HCT116 (cell line): ENCODE measurements around the gene SLC47A1. TPM values are rescaled to one million over a fixed set of nuclear protein-coding genes. Genes with fewer than 3 reads are reported as not detected.

Experiments
- ATAC-seq: fragments of 200-7000 bp; cut with Tn5 transposase; 2 replicates; pipeline ENCODE4 v1.9.1; 2020; ENCODE audit warnings: mild to moderate bottlenecking, moderate library complexity
- BruUV-seq: library from RNA; stranded (reverse); fragments of 400-500 nt; replicated peaks from 2 replicates; lab custom pipeline; 2021; lab: Mats Ljungman, UMichigan
- CTCF ChIA-PET: fragments of 300-600 bp; sonication (Branson Sonifier 250); formaldehyde crosslinking; loops from one replicate; lab custom pipeline; 2021; ENCODE audit warnings: antibody characterized with exemption; lab: Charles Lee
- POLR2A ChIA-PET: fragments of 300-600, 350-600 bp; sonication (Branson Sonifier 250); formaldehyde crosslinking; loops from one replicate; lab custom pipeline; 2021; ENCODE audit warnings: antibody characterized with exemption; lab: Charles Lee
- RAD21 ChIA-PET, 2 experiments: fragments of 300-600 bp; sonication (Branson Sonifier 250); formaldehyde crosslinking; loops; one replicate each; lab custom pipeline; 2023; ENCODE audit warnings: low total read pairs in 2 of 2; ENCODE audit not compliant: uncharacterized antibody in 2 of 2, unreplicated experiment in 2 of 2, low non-redundant PET in 1 of 2; lab: Charles Lee
- DNase-seq: peaks from one replicate; pipeline ENCODE4 v3.0.0-alpha.2; 2010; ENCODE audit warnings: low read depth, low spot score
- H2AFZ ChIP-seq: fragments of 200-600 bp; shearing (Covaris generic), sonication (generic); 2 replicates; pipeline ENCODE4 v1.6.1; 2017; ENCODE audit warnings: low read depth, mixed run types, mixed read lengths, antibody characterized with exemption, low read length; ENCODE audit not compliant: poor library complexity, severe bottlenecking
- H3K27ac ChIP-seq: 2 replicates; pipeline ENCODE4 v1.5.1; 2012; ENCODE audit warnings: low read depth, low read length
- H3K27me3 ChIP-seq: fragments of 200-600 bp; sonication (generic); 2 replicates; pipeline ENCODE4 v1.6.1; 2016; ENCODE audit warnings: mixed run types, low read length, mixed read lengths; ENCODE audit not compliant: insufficient read depth
- H3K36me3 ChIP-seq, 2 experiments: fragments of 200-500 bp in 1 of 2; fragments of 200-600 bp in 1 of 2; sonication (Bioruptor generic) in 1 of 2; sonication (generic) in 1 of 2; 2 replicates each; pipeline versions ENCODE4 v1.5.1 to v1.6.1; 2014 to 2016; ENCODE audit warnings: low read length in 2 of 2, inconsistent platforms in 1 of 2, mixed read lengths in 1 of 2, mixed run types in 1 of 2; ENCODE audit not compliant: insufficient read depth in 2 of 2, control insufficient read depth in 1 of 2
- H3K4me1 ChIP-seq, 2 experiments: fragments of 200-600 bp in 1 of 2; sonication (generic) in 1 of 2; 2 replicates each; pipeline versions ENCODE4 v1.5.1 to v1.6.1; 2012 to 2017; ENCODE audit warnings: low read length in 2 of 2, inconsistent platforms in 1 of 2, mild to moderate bottlenecking in 1 of 2, mixed read lengths in 1 of 2, mixed run types in 1 of 2, moderate library complexity in 1 of 2; ENCODE audit not compliant: insufficient read depth in 2 of 2, control insufficient read depth in 1 of 2
- H3K4me2 ChIP-seq: fragments of 200-600 bp; sonication (generic); 2 replicates; pipeline ENCODE4 v1.6.1; 2017; ENCODE audit warnings: mixed run types, low read length, mixed read lengths
- H3K4me3 ChIP-seq, 2 experiments: fragments of 200-600 bp in 1 of 2; sonication (generic) in 1 of 2; replicated peaks in 1 of 2; 2 replicates each; pipeline ENCODE4 v1.5.1; 2011 to 2016; ENCODE audit warnings: low read length in 2 of 2, control low read depth in 1 of 2, low read depth in 1 of 2, mild to moderate bottlenecking in 1 of 2, mixed read lengths in 1 of 2, mixed run types in 1 of 2
- H3K79me2 ChIP-seq: fragments of 200-600 bp; sonication (generic); 2 replicates; pipeline ENCODE4 v1.6.1; 2017; ENCODE audit warnings: mild to moderate bottlenecking, mixed run types, low read length, moderate library complexity, mixed read lengths; ENCODE audit not compliant: insufficient read depth
- H3K9ac ChIP-seq: fragments of 200-600 bp; sonication (generic); 2 replicates; pipeline ENCODE4 v1.6.1; 2016; ENCODE audit warnings: low read length, mixed read lengths
- H3K9me2 ChIP-seq: fragments of 200-600 bp; sonication (generic), shearing (Covaris generic); 2 replicates; pipeline ENCODE4 v1.6.1; 2017; ENCODE audit warnings: mixed run types, mild to moderate bottlenecking, moderate library complexity; ENCODE audit not compliant: insufficient read depth
- H3K9me3 ChIP-seq, 2 experiments: fragments of 200-500 bp in 1 of 2; fragments of 200-600 bp in 1 of 2; sonication (Bioruptor generic) in 1 of 2; sonication (generic) in 1 of 2; 2 replicates each; pipeline ENCODE4 v1.6.1; 2014 to 2017; ENCODE audit warnings: low read length in 2 of 2, mixed read lengths in 2 of 2, inconsistent platforms in 1 of 2, low read depth in 1 of 2, mild to moderate bottlenecking in 1 of 2, mixed run types in 1 of 2, moderate library complexity in 1 of 2; ENCODE audit not compliant: control insufficient read depth in 1 of 2, insufficient read depth in 1 of 2
- H4K20me1 ChIP-seq: fragments of 200-600 bp; sonication (generic), shearing (Covaris generic); 2 replicates; pipeline ENCODE4 v1.6.1; 2017; ENCODE audit warnings: mixed run types, mild to moderate bottlenecking, moderate library complexity; ENCODE audit not compliant: insufficient read depth
- CBX3 ChIP-seq: IDR thresholded peaks from 2 replicates; pipeline ENCODE4 v1.6.1; 2012; ENCODE audit warnings: low read depth
- CEBPB ChIP-seq: IDR thresholded peaks from 2 replicates; pipeline ENCODE4 v1.6.1; 2012; ENCODE audit warnings: low read depth
- ELF1 ChIP-seq: IDR thresholded peaks from 2 replicates; pipeline ENCODE4 v1.6.1; 2012; ENCODE audit warnings: low read depth, borderline replicate concordance
- FOSL1 ChIP-seq: IDR thresholded peaks from 2 replicates; pipeline ENCODE4 v1.6.1; 2012; ENCODE audit warnings: low read depth
- RAD21 ChIP-seq: IDR thresholded peaks from 2 replicates; pipeline ENCODE4 v1.6.1; 2012; ENCODE audit warnings: low read depth, mild to moderate bottlenecking
- SIN3A ChIP-seq: IDR thresholded peaks from 2 replicates; pipeline ENCODE4 v1.6.1; 2012; ENCODE audit warnings: low read depth
- TCF7L2 ChIP-seq: IDR thresholded peaks from 2 replicates; pipeline ENCODE4 v1.7.0; 2011; ENCODE audit warnings: borderline replicate concordance, inconsistent platforms; ENCODE audit not compliant: insufficient read depth, insufficient read length; ENCODE audit errors: extremely low read depth
- YY1 ChIP-seq: IDR thresholded peaks from 2 replicates; pipeline ENCODE4 v1.6.1; 2011; ENCODE audit warnings: low read length, low read depth, moderate library complexity, mild to moderate bottlenecking; ENCODE audit not compliant: insufficient replicate concordance; ENCODE audit errors: extremely low read depth
- ZFX ChIP-seq: fragments of 450-650 bp; IDR thresholded peaks from 2 replicates; pipeline ENCODE4 v1.6.1; 2017
- ZNF274 ChIP-seq: fragments of 200-500 bp; sonication (Bioruptor generic); IDR thresholded peaks from 2 replicates; pipeline ENCODE4 v1.6.1; 2014; ENCODE audit warnings: mild to moderate bottlenecking, low read depth, low read length, inconsistent platforms
- intact Hi-C: fragments of 100-400 bp; cut with micrococcal nuclease; formaldehyde crosslinking; loops from 2 replicates; pipeline ENCODE4 v1.10.0; 2022
- total RNA-seq: library from RNA; stranded (reverse); gene quantifications from one replicate; pipeline ENCODE4 v1.2.1, GENCODE V29; 2021; ENCODE audit not compliant: unreplicated experiment
- TF ChIP-seq, protein P1 (sequence below): IDR thresholded peaks from 2 replicates; pipeline ENCODE4 v1.6.1; 2012; ENCODE audit warnings: low read depth
- TF ChIP-seq, protein P2 (sequence below): IDR thresholded peaks from 2 replicates; pipeline ENCODE4 v1.6.1; 2012
- TF ChIP-seq, protein P3 (sequence below): IDR thresholded peaks from 2 replicates; pipeline ENCODE4 v1.6.1; 2011; ENCODE audit warnings: mild to moderate bottlenecking, low read length, moderate library complexity; ENCODE audit not compliant: insufficient replicate concordance; ENCODE audit errors: extremely low read depth
- TF ChIP-seq, protein P4 (sequence below), 3 experiments: fragments of 200-600 bp in 1 of 3; sonication (generic) in 1 of 3; IDR thresholded peaks in 2 of 3; conservative IDR thresholded peaks in 1 of 3; 2 replicates each; pipeline ENCODE4 v1.5.1; 2012 to 2017; ENCODE audit warnings: low read depth in 2 of 3, low read length in 2 of 3, antibody characterized with exemption in 1 of 3, borderline replicate concordance in 1 of 3, control low read depth in 1 of 3, mild to moderate bottlenecking in 1 of 3, mixed read lengths in 1 of 3, mixed run types in 1 of 3, moderate library complexity in 1 of 3; ENCODE audit not compliant: insufficient read depth in 1 of 3

Gene SLC47A1
- total RNA-seq, 1 experiment from 2014 or later = 0.17 TPM

DNA sequence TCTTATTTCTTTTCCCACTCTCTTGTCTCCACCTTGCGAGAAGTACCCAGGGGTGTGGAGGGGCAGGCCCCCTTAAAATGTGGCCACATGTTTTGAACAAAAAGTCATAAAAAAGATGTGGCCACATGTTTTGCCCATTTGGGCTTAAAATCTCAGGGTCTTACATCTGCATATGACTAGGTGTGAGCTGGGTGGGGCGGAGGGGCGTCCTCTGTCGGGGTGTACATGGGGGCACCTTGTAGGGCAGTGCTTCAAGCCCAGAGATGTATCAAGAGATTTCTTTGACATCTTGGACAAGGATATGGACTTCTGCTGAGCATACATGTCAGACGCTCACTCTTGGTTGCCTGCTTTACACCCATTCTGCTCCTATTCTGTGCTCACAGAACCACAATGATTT is 13.0 kb upstream of the SLC47A1 start (continued):
- TF ChIP-seq, protein P1, sequence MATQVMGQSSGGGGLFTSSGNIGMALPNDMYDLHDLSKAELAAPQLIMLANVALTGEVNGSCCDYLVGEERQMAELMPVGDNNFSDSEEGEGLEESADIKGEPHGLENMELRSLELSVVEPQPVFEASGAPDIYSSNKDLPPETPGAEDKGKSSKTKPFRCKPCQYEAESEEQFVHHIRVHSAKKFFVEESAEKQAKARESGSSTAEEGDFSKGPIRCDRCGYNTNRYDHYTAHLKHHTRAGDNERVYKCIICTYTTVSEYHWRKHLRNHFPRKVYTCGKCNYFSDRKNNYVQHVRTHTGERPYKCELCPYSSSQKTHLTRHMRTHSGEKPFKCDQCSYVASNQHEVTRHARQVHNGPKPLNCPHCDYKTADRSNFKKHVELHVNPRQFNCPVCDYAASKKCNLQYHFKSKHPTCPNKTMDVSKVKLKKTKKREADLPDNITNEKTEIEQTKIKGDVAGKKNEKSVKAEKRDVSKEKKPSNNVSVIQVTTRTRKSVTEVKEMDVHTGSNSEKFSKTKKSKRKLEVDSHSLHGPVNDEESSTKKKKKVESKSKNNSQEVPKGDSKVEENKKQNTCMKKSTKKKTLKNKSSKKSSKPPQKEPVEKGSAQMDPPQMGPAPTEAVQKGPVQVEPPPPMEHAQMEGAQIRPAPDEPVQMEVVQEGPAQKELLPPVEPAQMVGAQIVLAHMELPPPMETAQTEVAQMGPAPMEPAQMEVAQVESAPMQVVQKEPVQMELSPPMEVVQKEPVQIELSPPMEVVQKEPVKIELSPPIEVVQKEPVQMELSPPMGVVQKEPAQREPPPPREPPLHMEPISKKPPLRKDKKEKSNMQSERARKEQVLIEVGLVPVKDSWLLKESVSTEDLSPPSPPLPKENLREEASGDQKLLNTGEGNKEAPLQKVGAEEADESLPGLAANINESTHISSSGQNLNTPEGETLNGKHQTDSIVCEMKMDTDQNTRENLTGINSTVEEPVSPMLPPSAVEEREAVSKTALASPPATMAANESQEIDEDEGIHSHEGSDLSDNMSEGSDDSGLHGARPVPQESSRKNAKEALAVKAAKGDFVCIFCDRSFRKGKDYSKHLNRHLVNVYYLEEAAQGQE = no peak
- TF ChIP-seq RAD21 (no peak), CBX3 (no peak), ZFX (no peak), ELF1 (no peak), CEBPB (no peak)
- TF ChIP-seq, protein P2, sequence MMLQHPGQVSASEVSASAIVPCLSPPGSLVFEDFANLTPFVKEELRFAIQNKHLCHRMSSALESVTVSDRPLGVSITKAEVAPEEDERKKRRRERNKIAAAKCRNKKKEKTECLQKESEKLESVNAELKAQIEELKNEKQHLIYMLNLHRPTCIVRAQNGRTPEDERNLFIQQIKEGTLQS = no peak
- TF ChIP-seq, protein P3, sequence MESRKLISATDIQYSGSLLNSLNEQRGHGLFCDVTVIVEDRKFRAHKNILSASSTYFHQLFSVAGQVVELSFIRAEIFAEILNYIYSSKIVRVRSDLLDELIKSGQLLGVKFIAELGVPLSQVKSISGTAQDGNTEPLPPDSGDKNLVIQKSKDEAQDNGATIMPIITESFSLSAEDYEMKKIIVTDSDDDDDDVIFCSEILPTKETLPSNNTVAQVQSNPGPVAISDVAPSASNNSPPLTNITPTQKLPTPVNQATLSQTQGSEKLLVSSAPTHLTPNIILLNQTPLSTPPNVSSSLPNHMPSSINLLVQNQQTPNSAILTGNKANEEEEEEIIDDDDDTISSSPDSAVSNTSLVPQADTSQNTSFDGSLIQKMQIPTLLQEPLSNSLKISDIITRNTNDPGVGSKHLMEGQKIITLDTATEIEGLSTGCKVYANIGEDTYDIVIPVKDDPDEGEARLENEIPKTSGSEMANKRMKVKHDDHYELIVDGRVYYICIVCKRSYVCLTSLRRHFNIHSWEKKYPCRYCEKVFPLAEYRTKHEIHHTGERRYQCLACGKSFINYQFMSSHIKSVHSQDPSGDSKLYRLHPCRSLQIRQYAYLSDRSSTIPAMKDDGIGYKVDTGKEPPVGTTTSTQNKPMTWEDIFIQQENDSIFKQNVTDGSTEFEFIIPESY = no peak

DNA sequence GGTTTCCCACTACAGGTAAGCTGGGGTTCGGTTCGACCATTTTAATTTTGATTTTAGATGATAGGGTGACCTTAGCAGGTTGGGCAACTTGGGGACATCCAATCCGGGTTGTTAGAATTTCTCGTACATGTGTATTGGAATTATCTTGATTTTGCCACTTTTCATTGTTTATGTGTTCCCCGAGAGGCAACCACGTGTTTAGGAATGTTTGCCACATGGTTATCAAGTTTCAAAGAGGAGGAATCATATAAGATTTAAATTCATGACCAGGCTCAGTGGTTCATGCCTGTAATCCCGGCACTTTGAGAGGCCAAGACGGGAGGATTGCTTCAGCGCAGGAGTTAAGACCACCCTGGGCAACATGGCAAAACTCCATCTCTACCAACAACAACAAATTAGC is 10.0 kb upstream of the SLC47A1 start:
- H3K4me1 ChIP-seq = no peaks in the 10 kb centered on the region
- POLR2A ChIA-PET = no interaction called here
- no peaks in the 10 kb centered on the region for H4K20me1 ChIP-seq
- DNase-seq = no peak
- H3K79me2 ChIP-seq = no peaks in the 10 kb centered on the region
- no peak overlapping the region for H3K4me2 ChIP-seq
- BruUV-seq = no TSS peak
- no peaks in the 10 kb centered on the region for H3K27me3 ChIP-seq
- RAD21 ChIA-PET = no interaction called here
- H3K4me3 ChIP-seq = no peak overlapping the region
- no peak overlapping the region for H3K9ac ChIP-seq
- no peak for ATAC-seq
- H3K27ac ChIP-seq = no peak overlapping the region
- no peaks in the 10 kb centered on the region for H3K9me2 ChIP-seq
- H2AFZ ChIP-seq = no peak overlapping the region
- no peaks in the 10 kb centered on the region for H3K9me3 ChIP-seq
- CTCF ChIA-PET = interaction anchor here (1.2 kb wide), 1 partner anchor 230 kb away, joined by 3 read pairs; no protein-coding TSS in a partner anchor
- intact Hi-C loops = no loop called here
- no peaks in the 10 kb centered on the region for H3K36me3 ChIP-seq
- no peak for TF ChIP-seq TCF7L2
- TF ChIP-seq RAD21 = no peak
- no peak for TF ChIP-seq FOSL1
- TF ChIP-seq YY1 = no peak
- no peak for TF ChIP-seq ZFX
- TF ChIP-seq SIN3A = no peak
- TF ChIP-seq ZNF274 = no peak
- TF ChIP-seq, protein P2 = no peak
- TF ChIP-seq, protein P4, sequence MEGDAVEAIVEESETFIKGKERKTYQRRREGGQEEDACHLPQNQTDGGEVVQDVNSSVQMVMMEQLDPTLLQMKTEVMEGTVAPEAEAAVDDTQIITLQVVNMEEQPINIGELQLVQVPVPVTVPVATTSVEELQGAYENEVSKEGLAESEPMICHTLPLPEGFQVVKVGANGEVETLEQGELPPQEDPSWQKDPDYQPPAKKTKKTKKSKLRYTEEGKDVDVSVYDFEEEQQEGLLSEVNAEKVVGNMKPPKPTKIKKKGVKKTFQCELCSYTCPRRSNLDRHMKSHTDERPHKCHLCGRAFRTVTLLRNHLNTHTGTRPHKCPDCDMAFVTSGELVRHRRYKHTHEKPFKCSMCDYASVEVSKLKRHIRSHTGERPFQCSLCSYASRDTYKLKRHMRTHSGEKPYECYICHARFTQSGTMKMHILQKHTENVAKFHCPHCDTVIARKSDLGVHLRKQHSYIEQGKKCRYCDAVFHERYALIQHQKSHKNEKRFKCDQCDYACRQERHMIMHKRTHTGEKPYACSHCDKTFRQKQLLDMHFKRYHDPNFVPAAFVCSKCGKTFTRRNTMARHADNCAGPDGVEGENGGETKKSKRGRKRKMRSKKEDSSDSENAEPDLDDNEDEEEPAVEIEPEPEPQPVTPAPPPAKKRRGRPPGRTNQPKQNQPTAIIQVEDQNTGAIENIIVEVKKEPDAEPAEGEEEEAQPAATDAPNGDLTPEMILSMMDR (IDR thresholded peaks at IDR 0.05 in 2 of 3, conservative IDR thresholded peaks at IDR 0.05 in 1 of 3; ENCODE audit: borderline replicate concordance in 1 of 3, insufficient read depth in 1 of 3, low read depth in 2 of 3, low read length in 2 of 3) = no peak
- TF ChIP-seq, protein P3 = no peak
